ENCODE data around the gene ZNF468.
A peak's percentile ranks its signal among the peaks of the same experiment; 100 is the strongest.
"Not testable (repeated sequence)": the region's sequence is repeated elsewhere in the genome, so short reads cannot be mapped to it uniquely, and the experiment has no call there.

The ZNF468 gene

DNA sequence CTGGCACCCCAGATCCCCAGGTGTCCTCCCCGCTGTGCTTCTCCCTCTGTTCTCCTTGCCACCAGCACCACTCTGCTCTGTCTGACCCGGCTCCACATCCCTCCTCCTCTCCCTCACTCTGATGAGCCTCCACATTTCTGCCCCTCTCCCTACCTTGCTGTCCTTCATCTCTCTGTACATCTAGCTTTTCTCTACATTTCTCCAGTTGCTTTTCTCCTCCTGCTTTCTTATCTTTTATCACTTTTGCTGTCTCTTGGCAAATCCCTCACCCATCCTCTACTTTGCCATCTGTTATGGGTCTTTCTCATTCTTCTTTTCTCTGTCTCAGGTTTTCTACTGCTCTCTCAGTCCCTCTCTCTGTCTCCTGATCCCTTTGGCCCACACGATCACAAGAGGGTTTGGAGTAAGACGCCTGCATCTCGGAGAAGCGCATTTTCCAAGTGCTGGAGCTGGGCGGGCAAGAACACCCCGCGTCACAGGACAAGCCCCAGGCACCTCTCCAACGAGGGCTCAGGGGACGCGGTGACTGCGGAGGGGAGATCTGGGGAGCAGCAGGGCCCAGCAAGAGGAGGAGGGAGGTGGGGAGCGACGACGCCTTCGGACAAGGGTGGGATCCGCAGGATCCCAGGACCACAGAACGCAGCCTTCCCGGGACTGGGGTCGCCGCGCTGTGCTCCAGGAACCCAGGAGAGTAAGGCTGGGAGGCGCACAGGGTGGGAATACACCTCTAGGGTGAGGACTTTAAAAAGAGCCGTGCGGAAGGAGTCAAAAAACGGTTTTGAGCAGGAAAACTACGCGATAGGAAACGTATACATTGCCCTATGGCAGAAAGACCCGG lies 660 bp downstream of the ZNF468 start:
- peaks cover 35% of the 10 kb centered on the region for H3K36me3 Mint-ChIP-seq (ENCODE audit: low read depth)
- H3K9me3 Mint-ChIP-seq = peaks cover 24% of the 10 kb centered on the region
- peak overlapping the region; percentile 86 for H3K27ac Mint-ChIP-seq
- not testable (repeated sequence) for H3K27me3 Mint-ChIP-seq (ENCODE audit: low read depth); H3K4me1 Mint-ChIP-seq (ENCODE audit: low read depth)
- peak overlapping the region; percentile 89 for H3K4me3 Mint-ChIP-seq

- not testable (repeated sequence) for H3K4me1 Mint-ChIP-seq (ENCODE audit: low read depth); H3K4me3 Mint-ChIP-seq; H3K27me3 Mint-ChIP-seq (ENCODE audit: low read depth); H3K27ac Mint-ChIP-seq
- peaks cover 89% of the 10 kb centered on the region for H3K36me3 Mint-ChIP-seq (ENCODE audit: low read depth)
- peaks cover 55% of the 10 kb centered on the region for H3K9me3 Mint-ChIP-seq
Observed at GRCh38 chr19:52847352-52847751, 10.1 kb downstream of the ZNF468 start.

GRCh38 chr19:52840825-52841465 lies 16.5 kb downstream of the ZNF468 start:
- H3K27ac Mint-ChIP-seq; H3K4me1 Mint-ChIP-seq (ENCODE audit: low read depth); H3K4me3 Mint-ChIP-seq; H3K27me3 Mint-ChIP-seq (ENCODE audit: low read depth): not testable (repeated sequence)
- Mint-ChIP-seq H3K9me3 (peaks cover 76% of the 10 kb centered on the region), H3K36me3 (ENCODE audit: low read depth) (peaks cover 89% of the 10 kb centered on the region)

DNA sequence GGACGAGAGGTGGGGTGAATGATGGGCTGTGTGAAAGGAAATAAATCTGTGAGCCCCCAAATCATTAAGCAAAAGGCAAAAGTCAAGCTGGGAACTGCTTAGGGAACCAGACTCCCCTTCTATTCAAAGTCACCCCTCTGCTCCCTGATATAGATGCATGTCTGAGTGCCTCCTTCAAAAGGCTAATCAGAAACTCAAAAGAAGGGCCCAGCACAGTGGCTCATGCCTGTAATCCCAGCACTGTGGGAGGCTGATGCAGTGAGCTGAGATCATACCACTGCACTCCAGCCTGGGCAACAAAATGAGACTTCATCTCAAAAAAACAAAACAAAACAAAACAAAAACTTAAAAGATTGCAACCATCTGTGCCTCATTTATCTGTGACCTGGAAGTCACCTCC lies 23.1 kb downstream of the ZNF468 start:
- not testable (repeated sequence) for H3K4me1 Mint-ChIP-seq (ENCODE audit: low read depth); H3K27me3 Mint-ChIP-seq (ENCODE audit: low read depth); H3K4me3 Mint-ChIP-seq; H3K27ac Mint-ChIP-seq
- H3K9me3 Mint-ChIP-seq = peaks cover 67% of the 10 kb centered on the region
- peaks cover 34% of the 10 kb centered on the region for H3K36me3 Mint-ChIP-seq (ENCODE audit: low read depth)

- not testable (repeated sequence) for H3K27ac Mint-ChIP-seq; H3K4me1 Mint-ChIP-seq (ENCODE audit: low read depth); H3K4me3 Mint-ChIP-seq; H3K27me3 Mint-ChIP-seq (ENCODE audit: low read depth)
- H3K36me3 Mint-ChIP-seq (ENCODE audit: low read depth) = peaks cover 29% of the 10 kb centered on the region
- peaks cover 62% of the 10 kb centered on the region for H3K9me3 Mint-ChIP-seq
Observed at GRCh38 chr19:52833541-52833940, 23.9 kb downstream of the ZNF468 start.

DNA sequence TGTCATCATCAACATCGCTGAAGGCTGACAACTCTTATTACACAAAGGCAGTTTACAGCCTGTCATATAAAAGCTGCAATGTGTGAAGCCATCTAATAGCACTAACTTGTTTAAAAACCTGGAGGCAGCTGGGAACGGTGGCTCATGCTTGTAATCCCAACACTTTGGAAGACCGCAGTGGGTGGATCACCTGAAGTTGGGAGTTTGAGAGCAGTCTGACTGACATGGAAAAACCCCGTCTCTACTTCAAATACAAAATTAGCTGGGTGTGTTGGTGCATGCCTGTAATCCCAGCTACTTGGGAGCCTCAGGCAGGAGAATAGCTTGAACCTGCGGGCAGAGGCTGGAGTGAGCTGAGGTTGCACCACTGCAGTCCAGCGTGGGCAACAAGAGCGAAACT lies 27.6 kb downstream of the ZNF468 start:
- H3K9me3 Mint-ChIP-seq = peaks cover 40% of the 10 kb centered on the region
- not testable (repeated sequence) for H3K27ac Mint-ChIP-seq; H3K4me3 Mint-ChIP-seq; H3K4me1 Mint-ChIP-seq (ENCODE audit: low read depth); H3K36me3 Mint-ChIP-seq (ENCODE audit: low read depth); H3K27me3 Mint-ChIP-seq (ENCODE audit: low read depth)

GRCh38 chr19:52825765-52826164 lies 31.7 kb downstream of the ZNF468 start:
- H3K9me3 Mint-ChIP-seq = peaks cover 33% of the 10 kb centered on the region
- H3K27ac Mint-ChIP-seq = no peak overlapping the region
- no peaks in the 10 kb centered on the region for H3K27me3 Mint-ChIP-seq (ENCODE audit: low read depth)
- peaks cover 6% of the 10 kb centered on the region for H3K36me3 Mint-ChIP-seq (ENCODE audit: low read depth)
- peaks cover 4% of the 10 kb centered on the region for H3K4me1 Mint-ChIP-seq (ENCODE audit: low read depth)
- no peak overlapping the region for H3K4me3 Mint-ChIP-seq

GRCh38 chr19:52823676-52824075 lies 33.7 kb downstream of the ZNF468 start:
- Mint-ChIP-seq H3K4me3 (no peak overlapping the region), H3K4me1 (ENCODE audit: low read depth) (peaks cover 10% of the 10 kb centered on the region), H3K36me3 (ENCODE audit: low read depth) (peaks cover 13% of the 10 kb centered on the region), H3K9me3 (peaks cover 29% of the 10 kb centered on the region), H3K27ac (no peak overlapping the region), H3K27me3 (ENCODE audit: low read depth) (no peaks in the 10 kb centered on the region)

- peak within 1 kb of the TSS; percentile 97 for H3K4me3 Mint-ChIP-seq
- H3K27ac Mint-ChIP-seq = peak within 1 kb of the TSS; percentile 83
- not testable (repeated sequence) for H3K27me3 Mint-ChIP-seq (ENCODE audit: low read depth)
- H3K36me3 Mint-ChIP-seq (ENCODE audit: low read depth) = peaks cover 30% of the 10 kb centered on the region
- peaks cover 33% of the 10 kb centered on the region for H3K9me3 Mint-ChIP-seq
- H3K4me1 Mint-ChIP-seq (ENCODE audit: low read depth) = peaks cover 10% of the 10 kb centered on the region
Observed at GRCh38 chr19:52821204-52821960, 36.0 kb downstream of the ZNF468 start, which contains the start of gene ZNF28. Gene ZNF28, minus strand, starts transcription at chr19:52821633. Its CDS starts 3,675 bp downstream, at chr19:52817958.

DNA sequence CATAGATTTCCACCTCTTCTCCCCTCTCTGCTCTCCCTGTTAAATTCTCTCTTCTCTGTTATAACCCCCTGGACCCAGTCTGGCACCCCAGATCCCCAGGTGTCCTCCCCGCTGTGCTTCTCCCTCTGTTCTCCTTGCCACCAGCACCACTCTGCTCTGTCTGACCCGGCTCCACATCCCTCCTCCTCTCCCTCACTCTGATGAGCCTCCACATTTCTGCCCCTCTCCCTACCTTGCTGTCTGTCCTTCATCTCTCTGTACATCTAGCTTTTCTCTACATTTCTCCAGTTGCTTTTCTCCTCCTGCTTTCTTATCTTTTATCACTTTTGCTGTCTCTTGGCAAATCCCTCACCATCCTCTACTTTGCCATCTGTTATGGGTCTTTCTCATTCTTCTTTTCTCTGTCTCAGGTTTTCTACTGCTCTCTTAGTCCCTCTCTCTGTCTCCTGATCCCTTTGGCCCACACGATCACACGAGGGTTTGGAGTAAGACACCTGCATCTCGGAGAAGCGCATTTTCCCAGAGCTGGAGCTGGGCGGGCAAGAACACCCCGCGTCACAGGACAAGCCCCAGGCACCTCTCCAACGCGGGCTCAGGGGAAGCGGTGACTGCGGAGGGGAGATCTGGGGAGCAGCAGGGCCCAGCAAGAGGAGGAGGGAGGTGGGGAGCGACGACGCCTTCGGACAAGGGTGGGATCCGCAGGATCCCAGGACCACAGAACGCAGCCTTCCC lies 36.8 kb downstream of the ZNF468 start:
- Mint-ChIP-seq H3K27ac (peak overlapping the region; percentile 83), H3K4me1 (ENCODE audit: low read depth) (peaks cover 10% of the 10 kb centered on the region)
- H3K27me3 Mint-ChIP-seq (ENCODE audit: low read depth) = not testable (repeated sequence)

DNA sequence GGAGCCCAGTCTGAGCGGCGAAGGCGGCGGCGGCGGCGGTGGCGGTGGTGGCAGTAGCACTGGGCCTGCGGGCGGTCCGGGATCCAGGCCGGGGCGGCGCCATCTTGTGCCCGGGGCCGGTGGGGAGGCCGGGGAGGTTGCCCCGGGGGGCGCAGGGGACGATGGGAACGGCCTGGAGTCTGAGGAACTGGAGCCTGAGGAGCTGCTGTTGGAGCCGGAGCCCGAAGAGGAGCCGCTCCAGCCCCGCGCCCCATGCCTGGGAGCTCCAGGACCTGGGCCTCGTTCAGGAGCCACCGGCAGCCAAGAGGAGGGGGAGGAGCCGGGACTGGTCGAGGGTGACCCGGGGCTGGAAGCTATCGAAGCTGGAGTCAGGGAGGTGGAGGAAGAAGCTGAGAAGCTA lies 47.6 kb downstream of the ZNF468 start:
- no peaks in the 10 kb centered on the region for H3K4me1 Mint-ChIP-seq (ENCODE audit: low read depth)
- no peaks in the 10 kb centered on the region for H3K27me3 Mint-ChIP-seq (ENCODE audit: low read depth)
- H3K4me3 Mint-ChIP-seq = no peak overlapping the region
- H3K27ac Mint-ChIP-seq = no peak overlapping the region
- peaks cover 38% of the 10 kb centered on the region for H3K9me3 Mint-ChIP-seq
- peaks cover 68% of the 10 kb centered on the region for H3K36me3 Mint-ChIP-seq (ENCODE audit: low read depth)

More for the DNA sequence above, 36.8 kb downstream of the ZNF468 start:
- Mint-ChIP-seq H3K36me3 (ENCODE audit: low read depth) (peaks cover 33% of the 10 kb centered on the region), H3K9me3 (peaks cover 33% of the 10 kb centered on the region), H3K4me3 (peak overlapping the region; percentile 97)

GRCh38 chr19:52799950-52800640 lies 57.3 kb downstream of the ZNF468 start:
- H3K27ac Mint-ChIP-seq; H3K27me3 Mint-ChIP-seq (ENCODE audit: low read depth); H3K4me1 Mint-ChIP-seq (ENCODE audit: low read depth); H3K4me3 Mint-ChIP-seq: not testable (repeated sequence)
- H3K9me3 Mint-ChIP-seq = peaks cover 80% of the 10 kb centered on the region
- H3K36me3 Mint-ChIP-seq (ENCODE audit: low read depth) = peaks cover 77% of the 10 kb centered on the region

DNA sequence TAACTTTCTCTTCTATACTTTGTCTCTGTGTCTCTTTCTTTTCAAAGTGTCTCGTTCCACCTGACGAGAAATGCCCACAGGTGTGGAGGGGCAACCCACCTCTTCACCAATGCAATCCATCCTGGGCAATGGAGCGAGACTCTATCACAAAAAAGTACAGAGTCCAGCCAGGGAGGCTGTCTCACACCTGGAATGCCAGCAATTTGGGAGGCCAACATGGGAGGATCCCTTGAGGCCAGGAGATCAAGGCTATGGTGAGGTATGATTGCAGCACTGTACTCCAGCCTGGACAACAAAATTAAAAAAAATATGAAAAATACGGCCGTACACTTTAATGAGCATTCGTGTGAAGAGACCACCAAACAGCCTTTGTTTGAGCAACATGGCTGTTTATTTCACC lies 68.0 kb downstream of the ZNF468 start:
- H3K27ac Mint-ChIP-seq = no peak overlapping the region

More for the DNA sequence above, 68.0 kb downstream of the ZNF468 start:
- Mint-ChIP-seq H3K9me3 (peaks cover 58% of the 10 kb centered on the region), H3K4me3 (peak overlapping the region; percentile 15), H3K36me3 (ENCODE audit: low read depth) (peaks cover 17% of the 10 kb centered on the region), H3K4me1 (ENCODE audit: low read depth) (peaks cover 17% of the 10 kb centered on the region), H3K27me3 (ENCODE audit: low read depth) (no peaks in the 10 kb centered on the region)
